ENCODE data around the gene FIBCD1.

The FIBCD1 gene

DNA sequence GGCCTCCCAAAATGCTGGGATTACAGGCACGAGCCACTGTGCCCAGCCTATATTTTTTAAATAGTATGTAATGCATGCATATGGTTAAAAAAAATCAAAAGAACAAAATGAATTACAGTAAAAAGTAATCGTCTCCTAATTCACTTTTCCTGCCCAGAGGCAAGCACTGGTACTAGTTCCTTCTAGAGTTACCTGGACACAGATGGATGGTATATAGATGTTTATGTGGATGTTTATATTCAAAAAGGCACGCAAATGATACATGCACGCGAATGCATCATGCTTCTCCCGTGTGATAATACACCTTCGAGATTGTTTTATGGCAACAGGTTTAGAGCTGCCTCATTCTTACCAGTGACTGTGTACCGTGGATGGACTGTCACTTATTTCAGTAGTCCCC lies 82.6 kb downstream of the FIBCD1 start:
- DNase-seq: no peak

- DNase-seq: no peak
Measured at GRCh38 chr9:130854835-130855234, 84.2 kb downstream of the FIBCD1 start.

DNA sequence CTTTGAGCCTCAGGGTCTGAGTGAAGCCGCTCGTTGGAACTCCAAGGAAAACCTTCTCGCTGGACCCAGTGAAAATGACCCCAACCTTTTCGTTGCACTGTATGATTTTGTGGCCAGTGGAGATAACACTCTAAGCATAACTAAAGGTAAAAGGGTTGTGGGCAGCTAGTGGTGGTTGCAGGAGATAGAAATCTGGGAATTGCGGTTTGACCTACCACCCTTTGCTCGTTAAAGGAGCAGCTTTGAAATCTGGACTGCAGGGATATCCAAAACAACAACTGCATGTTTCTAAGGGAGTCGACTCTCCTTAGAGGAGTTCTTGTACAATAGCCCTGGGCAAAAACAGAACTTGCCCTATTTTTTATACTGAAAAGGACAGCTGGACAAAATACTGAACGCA lies 85.0 kb downstream of the FIBCD1 start:
- DNase-seq: no peak

GRCh38 chr9:130852801-130853200 lies 86.2 kb downstream of the FIBCD1 start:
- no peak for DNase-seq

Data from SHP77 (cell line).